Stimulated activated CD8-positive, alpha-beta memory T cell treated with anti-CD3 and anti-CD28 coated beads, Interleukin-4, amount 100 ng/mL, for 24 hours (primary cell): Measurements from ENCODE around the gene WDR91.
"Not testable (repeated sequence)": the region's sequence is repeated elsewhere in the genome, so short reads cannot be mapped to it uniquely, and the experiment has no call there.

Source experiments
- DNase-seq: peaks from one replicate; pipeline ENCODE4 v3.0.0-alpha.2; 2020; ENCODE audit warnings: low read depth

The WDR91 gene

DNA sequence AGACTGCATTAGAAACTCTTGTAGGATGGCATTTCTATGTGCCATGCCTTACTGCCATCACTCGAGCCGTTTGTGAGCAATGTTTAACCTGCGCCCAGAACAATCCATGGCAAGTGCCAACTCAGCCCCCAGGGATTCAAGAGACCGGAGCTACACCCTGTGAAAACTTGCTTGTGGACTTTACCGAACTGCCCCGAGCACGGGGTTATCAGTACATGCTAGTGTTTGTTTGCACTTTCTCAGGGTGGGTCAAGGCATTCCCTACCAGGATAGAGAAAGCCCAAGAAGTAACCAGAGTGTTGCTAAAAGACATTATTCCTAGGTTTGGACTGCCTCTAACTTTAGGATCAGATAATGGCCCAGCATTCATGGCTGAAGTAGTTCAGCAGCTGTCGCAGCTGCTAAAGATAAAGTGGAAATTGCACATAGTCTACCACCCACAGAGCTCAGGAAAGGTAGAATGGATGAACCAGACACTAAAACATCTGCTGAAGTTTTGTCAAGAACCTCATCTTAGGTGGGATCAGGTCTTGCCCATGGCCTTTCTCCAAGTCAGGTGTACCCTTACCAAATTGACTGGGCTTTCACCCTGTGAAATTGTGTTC, 31.9 kb downstream of the WDR91 start:
- no peak for DNase-seq

- DNase-seq: no peak
These were observed 33.0 kb downstream of the WDR91 start for GRCh38 chr7:135178364-135178763.

- no peak for DNase-seq
These were observed 34.2 kb downstream of the WDR91 start for GRCh38 chr7:135177028-135177696.

DNA sequence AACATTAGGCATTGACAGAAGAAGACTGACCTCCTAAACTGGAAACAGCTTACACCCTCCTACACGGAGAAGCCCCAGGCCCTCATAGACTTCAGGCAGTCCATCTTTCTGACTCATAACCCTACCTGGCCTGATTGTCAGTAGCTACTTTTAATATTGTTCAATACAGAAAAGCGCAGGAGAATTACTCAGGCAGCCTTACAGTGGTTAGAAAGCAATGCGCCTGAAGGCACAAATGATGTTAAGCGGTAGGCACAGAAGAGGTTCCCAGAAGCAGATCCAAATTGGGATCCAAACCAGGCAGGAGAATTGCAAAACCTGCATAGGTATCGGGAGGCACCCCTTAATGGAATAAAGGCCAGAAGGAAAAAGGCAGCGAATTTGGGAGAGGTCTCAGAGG, 35.4 kb downstream of the WDR91 start:
- no peak for DNase-seq

GRCh38 chr7:135174941-135175340, 36.4 kb downstream of the WDR91 start:
- DNase-seq: no peak

DNA sequence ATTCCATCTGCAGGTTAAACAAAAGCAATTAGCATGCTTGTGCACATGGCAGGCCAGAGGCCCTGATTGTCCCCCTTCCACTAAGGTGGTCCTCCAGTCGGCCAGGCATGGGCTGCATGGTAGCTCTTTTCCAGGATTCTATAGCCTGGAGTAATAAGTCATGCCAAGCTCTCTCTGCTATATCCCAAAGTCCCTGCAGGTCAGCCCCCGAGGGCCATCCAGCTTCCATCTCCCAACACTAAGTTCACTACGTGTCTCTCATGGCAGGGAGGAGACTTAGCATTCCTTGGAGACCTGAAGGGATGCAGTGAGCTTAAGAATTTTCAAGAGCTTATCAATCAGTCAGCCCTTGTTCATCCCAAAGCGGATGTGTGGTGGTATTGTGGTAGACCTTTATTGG, 37.4 kb downstream of the WDR91 start:
- not testable (repeated sequence) for DNase-seq

- DNase-seq: not testable (repeated sequence)
These were observed 39.6 kb downstream of the WDR91 start for GRCh38 chr7:135171581-135172291.

DNA sequence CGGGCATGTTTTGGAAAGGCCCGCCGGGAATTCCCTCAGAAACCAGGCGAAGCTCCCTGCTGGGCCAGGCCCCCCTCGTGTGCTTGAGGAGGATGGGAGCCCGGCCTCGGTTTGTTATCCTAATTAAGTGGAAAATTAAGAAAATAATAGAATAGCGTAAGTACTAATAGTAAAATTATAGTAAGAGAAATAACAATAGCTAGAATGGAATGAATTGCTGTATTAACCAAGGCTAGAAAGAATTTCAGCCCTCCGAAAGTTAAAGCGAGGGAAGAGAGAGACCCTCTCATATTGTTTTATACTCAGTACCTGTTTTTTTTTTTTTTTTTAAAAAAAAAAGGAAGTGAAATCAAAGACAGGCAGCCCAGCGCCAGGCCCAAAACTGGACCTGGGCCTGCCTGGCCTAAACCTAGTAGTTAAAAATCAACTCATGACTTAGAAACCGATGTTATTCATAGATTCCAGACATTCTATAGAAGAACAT, 40.3 kb downstream of the WDR91 start:
- DNase-seq: not testable (repeated sequence)

- DNase-seq: peak; percentile 92
These were observed 40.9 kb downstream of the WDR91 start, which contains the start of gene CYREN for GRCh38 chr7:135170274-135170997. TSS of gene CYREN (minus strand) at chr7:135170707. CDS start at chr7:135168922, 1,785 bp downstream.

- no peak for DNase-seq
These were observed 41.4 kb downstream of the WDR91 start for GRCh38 chr7:135169964-135170273.

DNA sequence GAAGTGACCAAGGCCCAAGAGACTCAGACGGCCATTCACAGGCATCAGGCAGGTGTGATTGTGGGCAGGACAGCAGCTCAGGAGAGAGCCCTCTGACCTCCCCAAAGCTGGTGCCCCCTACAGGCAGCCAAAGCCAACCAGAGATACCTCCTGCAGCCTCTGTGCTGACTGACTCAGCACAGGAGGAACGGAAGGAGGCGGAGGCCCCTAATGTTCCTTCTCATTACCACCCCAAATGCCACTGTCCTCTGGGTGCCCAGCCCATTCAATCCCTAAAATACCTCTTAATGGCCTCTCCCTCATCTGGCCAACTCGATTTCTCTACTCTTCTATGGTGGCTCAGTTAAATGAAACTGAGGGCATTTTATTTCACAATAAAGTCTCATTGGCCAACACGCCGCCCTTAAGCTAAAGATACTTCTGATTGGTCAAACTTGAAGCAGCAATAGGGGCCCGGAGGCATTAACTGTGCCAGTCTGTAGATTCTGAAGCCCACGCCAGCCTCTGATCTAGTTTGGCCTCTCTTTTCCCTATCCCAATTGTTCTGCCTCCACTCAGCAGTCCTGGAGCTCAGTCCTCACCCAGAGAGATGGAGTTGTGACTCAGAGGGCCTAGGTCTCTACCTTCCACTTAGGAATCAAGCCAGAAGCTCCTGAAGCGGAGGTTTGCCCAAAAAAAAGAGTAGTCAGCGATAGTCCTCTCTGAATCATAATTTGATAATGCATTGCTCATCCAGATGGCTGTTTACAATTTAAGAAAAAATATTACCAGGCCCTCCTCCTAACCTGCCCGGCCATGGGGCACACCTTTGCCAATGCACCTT, 42.0 kb downstream of the WDR91 start:
- DNase-seq: peak; percentile 45

GRCh38 chr7:135168489-135169140, 42.7 kb downstream of the WDR91 start:
- no peak for DNase-seq

DNA sequence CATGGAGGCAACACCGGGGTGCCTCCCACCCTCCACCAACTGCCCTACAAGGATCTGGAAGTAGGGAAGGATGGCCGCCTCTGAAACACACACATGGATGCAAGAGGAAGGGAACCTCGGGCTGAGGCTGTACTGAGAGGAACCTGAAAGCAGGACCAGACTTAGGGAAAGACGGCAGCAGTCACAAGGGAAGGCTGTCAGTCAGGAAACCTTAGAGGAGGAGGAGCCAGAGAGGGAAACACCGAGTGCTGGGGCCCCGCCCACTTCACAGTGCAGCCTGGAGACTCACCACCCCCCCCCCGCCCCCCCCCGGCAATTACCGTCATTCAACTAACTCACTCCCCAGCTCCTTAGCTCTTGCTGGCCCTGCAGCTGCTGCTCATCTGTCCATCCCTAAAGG, 43.3 kb downstream of the WDR91 start:
- no peak for DNase-seq

GRCh38 chr7:135167365-135167917, 43.9 kb downstream of the WDR91 start:
- no peak for DNase-seq

- no peak for DNase-seq
These were observed 44.9 kb downstream of the WDR91 start for GRCh38 chr7:135166338-135166990.

DNA sequence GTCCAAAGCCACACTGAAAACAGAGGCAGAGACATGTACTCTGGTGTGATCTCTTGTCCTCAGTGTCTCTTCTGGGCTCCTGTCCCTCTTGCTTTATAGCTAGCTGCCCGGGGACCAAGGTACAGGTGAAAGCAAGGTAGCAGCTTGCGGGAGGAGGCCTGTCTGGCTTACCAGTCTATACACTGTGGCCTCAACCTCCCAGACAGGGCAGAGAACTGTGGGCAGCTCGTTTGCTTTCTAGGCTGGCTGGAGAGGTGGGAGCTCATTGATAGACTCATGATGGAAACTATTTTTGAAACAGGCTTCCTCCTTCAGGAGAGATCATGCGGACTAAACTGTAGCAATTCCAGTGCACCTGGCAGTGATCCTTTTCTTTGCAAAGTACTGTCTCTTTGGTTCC, 45.5 kb downstream of the WDR91 start:
- DNase-seq: no peak

GRCh38 chr7:135164357-135165061, 46.8 kb downstream of the WDR91 start:
- no peak for DNase-seq

DNA sequence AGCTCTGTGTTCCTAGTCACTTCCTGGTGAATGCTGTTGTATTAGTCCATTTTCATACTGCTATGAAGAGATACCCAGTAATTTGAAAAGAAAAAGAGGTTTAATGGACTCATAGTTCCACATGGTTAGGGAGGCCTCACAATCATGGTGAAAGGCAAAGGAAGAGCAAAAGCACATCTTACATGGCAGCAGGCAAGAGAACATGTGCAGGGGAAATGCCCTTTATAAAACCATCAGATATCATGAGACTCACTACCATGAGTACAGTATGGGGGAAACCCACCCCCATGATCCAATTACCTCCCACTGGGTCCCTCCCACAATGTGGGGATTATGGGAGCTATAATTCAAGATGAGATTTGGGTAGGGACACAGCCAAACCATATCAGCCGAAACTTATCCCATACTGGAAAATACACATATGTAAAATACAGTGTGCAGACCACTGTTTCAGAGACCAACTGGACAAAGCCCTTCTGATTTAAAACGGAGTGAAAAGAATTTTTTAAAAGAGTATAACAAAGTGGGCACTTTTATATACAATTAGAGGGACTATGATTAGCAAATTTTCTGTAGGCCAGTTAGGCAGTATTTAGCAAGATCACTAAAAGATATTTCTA, 48.8 kb downstream of the WDR91 start:
- DNase-seq: no peak

DNA sequence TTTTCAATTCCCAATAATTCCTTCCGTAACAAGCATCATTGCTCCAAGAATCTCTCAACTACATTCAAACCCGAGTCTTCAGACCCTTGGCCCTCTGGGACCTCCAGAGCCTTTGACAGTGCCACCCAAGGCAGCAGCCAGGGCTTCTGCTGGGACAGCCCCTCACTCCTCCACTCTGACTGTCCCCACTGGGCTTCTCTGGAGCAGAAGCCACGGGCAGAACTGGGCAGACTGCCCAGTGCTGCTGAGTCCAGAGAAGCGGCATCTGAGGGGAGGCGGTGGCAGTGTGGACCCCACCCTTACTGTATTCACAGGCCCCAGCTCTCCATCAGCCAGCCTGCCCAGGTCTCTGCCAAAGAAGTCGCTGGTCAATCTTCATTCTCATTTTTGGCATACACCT, 49.7 kb downstream of the WDR91 start:
- DNase-seq: no peak
